D721Med (cell line): ENCODE measurements around the gene ZNF473.
"Not testable (repeated sequence)": the region's sequence is repeated elsewhere in the genome, so short reads cannot be mapped to it uniquely, and the experiment has no call there.

ENCODE experiments used
- DNase-seq: peaks from one replicate; pipeline ENCODE4 v3.0.0; 2011; ENCODE audit warnings: low spot score; ENCODE audit not compliant: insufficient read length
- FAIRE-seq: peaks from 2 replicates; lab custom pipeline; 2011; peaks lifted over from hg19 to GRCh38; lab: Jason Lieb, UNC
- CTCF ChIP-seq: IDR thresholded peaks from 2 replicates; pipeline ENCODE4 v1.5.1; 2012; ENCODE audit warnings: mild to moderate bottlenecking, control low read depth; ENCODE audit not compliant: insufficient read depth; ENCODE audit errors: missing control alignments

ZNF473 gene

GRCh38 chr19:50059045-50059444, 33.2 kb downstream of the ZNF473 start:
- FAIRE-seq (no peak), DNase-seq (no peak)
- TF ChIP-seq CTCF: no peak

GRCh38 chr19:50060107-50060506, 34.3 kb downstream of the ZNF473 start:
- no peak for TF ChIP-seq CTCF
- FAIRE-seq (no peak), DNase-seq (no peak)

GRCh38 chr19:50061650-50062049, 35.8 kb downstream of the ZNF473 start:
- DNase-seq: no peak
- no peak for FAIRE-seq
- TF ChIP-seq CTCF: no peak

GRCh38 chr19:50065938-50066337, 40.1 kb downstream of the ZNF473 start:
- no peak for DNase-seq
- no peak for TF ChIP-seq CTCF
- FAIRE-seq: no peak

GRCh38 chr19:50067575-50067974, 41.8 kb downstream of the ZNF473 start:
- no peak for DNase-seq
- TF ChIP-seq CTCF: no peak
- no peak for FAIRE-seq

- FAIRE-seq, DNase-seq: not testable (repeated sequence)
These were observed 42.6 kb downstream of the ZNF473 start for GRCh38 chr19:50068382-50068781.

- not testable (repeated sequence) for FAIRE-seq, DNase-seq
These were observed 49.3 kb downstream of the ZNF473 start for GRCh38 chr19:50075076-50075475.

- DNase-seq, FAIRE-seq: not testable (repeated sequence)
These were observed 50.0 kb downstream of the ZNF473 start for GRCh38 chr19:50075644-50076372.

- FAIRE-seq, DNase-seq: not testable (repeated sequence)
These were observed 51.0 kb downstream of the ZNF473 start for GRCh38 chr19:50076581-50077355.

GRCh38 chr19:50079014-50079413, 53.2 kb downstream of the ZNF473 start:
- FAIRE-seq, DNase-seq: not testable (repeated sequence)

- FAIRE-seq, DNase-seq: not testable (repeated sequence)
These were observed 58.6 kb downstream of the ZNF473 start for GRCh38 chr19:50084440-50084839.

GRCh38 chr19:50087153-50087552, 61.3 kb downstream of the ZNF473 start:
- FAIRE-seq, DNase-seq: not testable (repeated sequence)
